Gastrocnemius medialis (tissue), 4 donors: ENCODE measurements around the gene SLC25A12. TPM values are rescaled to one million over a fixed set of nuclear protein-coding genes. Genes with fewer than 3 reads are reported as not detected.
A peak's percentile ranks its signal among the peaks of the same experiment; 100 is the strongest.

Experiments used
- ATAC-seq, 2 donors: fragments of 150-250 bp; one replicate each; pipeline ENCODE4 v1.9.1; 2016
- DNase-seq, 2 donors: peaks; one replicate each; pipeline ENCODE4 v3.0.0-alpha.2; 2019
- H3K27ac ChIP-seq, 4 donors: fragments of 200-600 bp; sonication (generic); 1 replicate in 1 of 4; 2 replicates in 3 of 4; pipeline ENCODE4 v1.5.1; 2016 to 2018; ENCODE audit warnings: mild to moderate bottlenecking in 2 of 4, moderate library complexity in 1 of 4
- H3K27me3 ChIP-seq, 3 donors: fragments of 200-600 bp; sonication (generic) in 2 of 3; 1 replicate in 1 of 3; 2 replicates in 2 of 3; pipeline versions ENCODE4 v1.5.1 to v1.6.0; 2016 to 2019; ENCODE audit warnings: mild to moderate bottlenecking in 1 of 3, moderate library complexity in 1 of 3
- H3K36me3 ChIP-seq, 2 donors: fragments of 200-600 bp; sonication (generic) in 1 of 2; one replicate each; pipeline ENCODE4 v1.5.1; 2017 to 2018
- H3K4me1 ChIP-seq, 2 donors: fragments of 200-600 bp; sonication (generic) in 1 of 2; one replicate each; pipeline ENCODE4 v1.5.1; 2016 to 2017; ENCODE audit warnings: mild to moderate bottlenecking in 2 of 2
- H3K4me3 ChIP-seq, 4 donors: fragments of 200-600 bp; sonication (generic) in 3 of 4; 1 replicate in 1 of 4; 2 replicates in 3 of 4; pipeline ENCODE4 v1.5.1; 2016 to 2019; ENCODE audit warnings: mild to moderate bottlenecking in 2 of 4
- H3K9me3 ChIP-seq, 3 donors: fragments of 200-600 bp; sonication (generic) in 2 of 3; 1 replicate in 1 of 3; 2 replicates in 2 of 3; pipeline ENCODE4 v1.5.1; 2016 to 2019
- POLR2A ChIP-seq, 2 donors: fragments of 450-650 bp; IDR thresholded peaks; one replicate each; pipeline ENCODE4 v1.6.1; 2017; ENCODE audit warnings: antibody characterized with exemption in 2 of 2, mild to moderate bottlenecking in 2 of 2, moderate library complexity in 2 of 2
- in situ Hi-C, 4 donors: fragments of 200-750 bp; cut with MboI; loops; one replicate each; pipeline versions ENCODE4 v1.15.0 to v1.8.0; 2017; ENCODE audit warnings: low sequenced_read_pairs in 4 of 4
- intact Hi-C: fragments of 100-400 bp; cut with DNase I; formaldehyde crosslinking; loops from one replicate; pipeline ENCODE4 v1.15.1; 2023; ENCODE audit warnings: low total_unique reads
- total RNA-seq, 4 donors: library from RNA; depleted of rRNA; stranded (reverse); fragments of >200 nt; gene quantifications; one replicate each; pipeline versions ENCODE4 v1.1.0 to v1.2.3, GENCODE V29; 2016
- TF ChIP-seq, protein P1 (sequence below), 5 experiments: fragments of 450-650 bp in 3 of 5; fragments of 200-600 bp in 2 of 5; sonication (generic) in 2 of 5; IDR thresholded peaks in 4 of 5; conservative IDR thresholded peaks in 1 of 5; 1 replicate in 4 of 5; 2 replicates in 1 of 5; pipeline ENCODE4 v1.5.1; 2016 to 2019; ENCODE audit warnings: antibody characterized with exemption in 5 of 5, mild to moderate bottlenecking in 3 of 5, moderate library complexity in 3 of 5

The SLC25A12 gene
- total RNA-seq, 4 donors from 2014 or later: 54.2 to 91.3 (median 79.0) TPM

DNA sequence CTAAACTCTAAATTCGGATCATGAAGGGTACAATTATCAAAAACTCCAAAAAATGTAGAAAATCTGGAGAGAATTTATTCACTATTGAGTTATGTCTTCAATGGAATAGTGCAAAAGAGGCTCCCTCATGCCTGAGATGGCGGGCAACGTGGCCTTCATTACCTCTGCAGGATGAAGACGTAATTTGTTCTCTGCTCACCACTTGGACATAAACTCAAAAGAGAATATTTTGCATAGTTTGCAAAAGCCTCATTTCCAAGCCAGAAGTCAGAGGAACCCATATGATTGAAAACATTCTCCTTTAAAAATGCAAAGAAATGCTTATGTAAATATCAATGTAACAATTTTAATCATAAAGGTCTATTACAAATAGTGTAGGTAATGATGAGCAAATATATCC is 58.7 kb downstream of the SLC25A12 start:
- no peak for DNase-seq
- Histone ChIP-seq H3K27ac (no peak overlapping the region), H3K4me1 (peaks cover 6 to 10% of the 10 kb centered on the region in 2 donors), H3K27me3 (no peaks in the 10 kb centered on the region), H3K4me3 (no peak overlapping the region), H3K9me3 (no peaks in the 10 kb centered on the region), H3K36me3 (peaks cover 0 to 67% of the 10 kb centered on the region in 2 donors)
- in situ Hi-C loops (no loop called here), intact Hi-C loops (no loop called here)
- ATAC-seq: no peak
- TF ChIP-seq POLR2A (IDR thresholded peaks at IDR 0.05): no peak

GRCh38 chr2:171834286-171834685 is 59.8 kb downstream of the SLC25A12 start:
- ATAC-seq (no peak), DNase-seq (no peak)
- H3K4me3 ChIP-seq: no peak overlapping the region
- intact Hi-C loops: no loop called here
- peaks cover 0 to 70% of the 10 kb centered on the region in 2 donors for H3K36me3 ChIP-seq
- in situ Hi-C loops: no loop called here
- H3K4me1 ChIP-seq: peaks cover 6 to 10% of the 10 kb centered on the region in 2 donors
- TF ChIP-seq, protein P1, sequence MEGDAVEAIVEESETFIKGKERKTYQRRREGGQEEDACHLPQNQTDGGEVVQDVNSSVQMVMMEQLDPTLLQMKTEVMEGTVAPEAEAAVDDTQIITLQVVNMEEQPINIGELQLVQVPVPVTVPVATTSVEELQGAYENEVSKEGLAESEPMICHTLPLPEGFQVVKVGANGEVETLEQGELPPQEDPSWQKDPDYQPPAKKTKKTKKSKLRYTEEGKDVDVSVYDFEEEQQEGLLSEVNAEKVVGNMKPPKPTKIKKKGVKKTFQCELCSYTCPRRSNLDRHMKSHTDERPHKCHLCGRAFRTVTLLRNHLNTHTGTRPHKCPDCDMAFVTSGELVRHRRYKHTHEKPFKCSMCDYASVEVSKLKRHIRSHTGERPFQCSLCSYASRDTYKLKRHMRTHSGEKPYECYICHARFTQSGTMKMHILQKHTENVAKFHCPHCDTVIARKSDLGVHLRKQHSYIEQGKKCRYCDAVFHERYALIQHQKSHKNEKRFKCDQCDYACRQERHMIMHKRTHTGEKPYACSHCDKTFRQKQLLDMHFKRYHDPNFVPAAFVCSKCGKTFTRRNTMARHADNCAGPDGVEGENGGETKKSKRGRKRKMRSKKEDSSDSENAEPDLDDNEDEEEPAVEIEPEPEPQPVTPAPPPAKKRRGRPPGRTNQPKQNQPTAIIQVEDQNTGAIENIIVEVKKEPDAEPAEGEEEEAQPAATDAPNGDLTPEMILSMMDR (IDR thresholded peaks at IDR 0.05 in 4 of 5, conservative IDR thresholded peaks at IDR 0.05 in 1 of 5): no peak
- TF ChIP-seq POLR2A (IDR thresholded peaks at IDR 0.05): no peak
- no peaks in the 10 kb centered on the region for H3K9me3 ChIP-seq
- peak overlapping the region in 2 of 4 donors; percentile 7 to 15 for H3K27ac ChIP-seq
- no peaks in the 10 kb centered on the region for H3K27me3 ChIP-seq

- no peak for DNase-seq
- in situ Hi-C loops: no loop called here
- no peaks in the 10 kb centered on the region for H3K9me3 ChIP-seq
- peaks cover 0 to 80% of the 10 kb centered on the region in 2 donors for H3K36me3 ChIP-seq
- H3K4me1 ChIP-seq: peaks cover 5 to 6% of the 10 kb centered on the region in 2 donors
- TF ChIP-seq POLR2A (IDR thresholded peaks at IDR 0.05): no peak
- TF ChIP-seq, protein P1 (IDR thresholded peaks at IDR 0.05 in 4 of 5, conservative IDR thresholded peaks at IDR 0.05 in 1 of 5): no peak
- ATAC-seq: peak in 1 of 2 donors; percentile 80
- no peak overlapping the region for H3K4me3 ChIP-seq
- H3K27ac ChIP-seq: peak overlapping the region in 2 of 4 donors; percentile 13 to 32
- intact Hi-C loops: no loop called here
- no peaks in the 10 kb centered on the region for H3K27me3 ChIP-seq
Measured at GRCh38 chr2:171832489-171832888, 61.6 kb downstream of the SLC25A12 start.

DNA sequence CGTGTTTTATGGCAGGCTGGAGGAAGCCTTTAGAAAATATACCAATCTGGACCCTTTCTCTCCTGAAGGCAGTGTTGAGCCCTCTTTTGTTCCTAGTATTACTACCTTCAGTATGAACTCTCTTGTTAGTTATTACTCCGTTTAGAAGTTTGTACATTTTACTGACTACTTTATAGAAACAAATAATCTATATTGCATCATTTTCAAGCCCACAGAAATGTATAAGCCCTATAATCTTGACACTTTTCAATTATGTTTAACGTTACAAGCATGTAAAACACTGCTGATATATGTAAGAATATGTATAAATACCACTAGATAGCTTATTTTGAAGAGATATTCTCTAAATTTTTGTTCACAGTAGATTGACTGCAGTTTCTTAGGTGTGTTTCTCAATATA is 64.0 kb downstream of the SLC25A12 start:
- DNase-seq: no peak
- in situ Hi-C loops (no loop called here), intact Hi-C loops (no loop called here)
- no peak overlapping the region for H3K4me3 ChIP-seq
- TF ChIP-seq POLR2A (IDR thresholded peaks at IDR 0.05): no peak
- TF ChIP-seq, protein P1 (IDR thresholded peaks at IDR 0.05 in 4 of 5, conservative IDR thresholded peaks at IDR 0.05 in 1 of 5): no peak
- no peaks in the 10 kb centered on the region for H3K27me3 ChIP-seq
- no peaks in the 10 kb centered on the region for H3K9me3 ChIP-seq
- H3K27ac ChIP-seq: no peak overlapping the region
- H3K36me3 ChIP-seq: peaks cover 0 to 82% of the 10 kb centered on the region in 2 donors
- ATAC-seq: no peak
- H3K4me1 ChIP-seq: peaks cover 0 to 6% of the 10 kb centered on the region in 2 donors

DNA sequence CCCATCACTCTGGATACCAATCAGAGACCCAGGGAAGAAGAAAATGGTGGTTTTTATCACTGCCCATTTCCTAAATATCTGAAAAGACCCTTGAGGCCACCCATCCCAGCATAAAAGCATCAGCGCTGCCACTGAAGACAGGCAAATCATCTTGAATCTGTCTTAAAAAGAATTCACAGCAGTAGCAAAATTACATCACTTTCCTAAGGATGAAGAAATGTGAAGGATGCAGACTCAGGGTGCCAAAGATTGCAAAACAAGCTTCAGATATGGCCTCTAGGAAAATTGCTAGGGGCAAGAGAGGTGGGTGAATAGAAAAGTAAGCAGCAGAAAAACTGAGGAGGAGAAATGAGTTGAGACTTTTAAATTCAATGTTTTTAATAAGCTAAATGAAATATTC is 70.0 kb downstream of the SLC25A12 start:
- no peak for TF ChIP-seq POLR2A (IDR thresholded peaks at IDR 0.05)
- TF ChIP-seq, protein P1 (IDR thresholded peaks at IDR 0.05 in 4 of 5, conservative IDR thresholded peaks at IDR 0.05 in 1 of 5): no peak
- peak; percentile 26 to 68 for ATAC-seq
- no peaks in the 10 kb centered on the region for H3K4me1 ChIP-seq
- peaks cover 0 to 44% of the 10 kb centered on the region in 2 donors for H3K36me3 ChIP-seq
- no peaks in the 10 kb centered on the region for H3K27me3 ChIP-seq
- no peaks in the 10 kb centered on the region for H3K9me3 ChIP-seq
- in situ Hi-C loops (loop anchor here (25.0 kb wide), 2 partner anchors 263 to 288 kb away; partner anchors contain the start of genes DLX2 (in 3 of the 4) and DLX1 (in 1 of the 4)), intact Hi-C loops (no loop called here)
- no peak overlapping the region for H3K4me3 ChIP-seq
- DNase-seq: no peak
- no peak overlapping the region for H3K27ac ChIP-seq
